NCI-H2107 treated with DMSO at 0.1 percent for 48 hours (cell line): ENCODE results near the gene ANAPC2.
"Not testable (repeated sequence)": the region's sequence is repeated elsewhere in the genome, so short reads cannot be mapped to it uniquely, and the experiment has no call there.

Experiments used
- DNase-seq: peaks from one replicate; lab custom pipeline; 2025; ENCODE audit not compliant: unreplicated experiment; lab: John Stamatoyannopoulos, UW

The ANAPC2 gene

GRCh38 chr9:137148242-137148641 is 40.1 kb downstream of the ANAPC2 start:
- no peak for DNase-seq

- DNase-seq, result no peak
These were observed 40.6 kb downstream of the ANAPC2 start for GRCh38 chr9:137147793-137148160.

DNA sequence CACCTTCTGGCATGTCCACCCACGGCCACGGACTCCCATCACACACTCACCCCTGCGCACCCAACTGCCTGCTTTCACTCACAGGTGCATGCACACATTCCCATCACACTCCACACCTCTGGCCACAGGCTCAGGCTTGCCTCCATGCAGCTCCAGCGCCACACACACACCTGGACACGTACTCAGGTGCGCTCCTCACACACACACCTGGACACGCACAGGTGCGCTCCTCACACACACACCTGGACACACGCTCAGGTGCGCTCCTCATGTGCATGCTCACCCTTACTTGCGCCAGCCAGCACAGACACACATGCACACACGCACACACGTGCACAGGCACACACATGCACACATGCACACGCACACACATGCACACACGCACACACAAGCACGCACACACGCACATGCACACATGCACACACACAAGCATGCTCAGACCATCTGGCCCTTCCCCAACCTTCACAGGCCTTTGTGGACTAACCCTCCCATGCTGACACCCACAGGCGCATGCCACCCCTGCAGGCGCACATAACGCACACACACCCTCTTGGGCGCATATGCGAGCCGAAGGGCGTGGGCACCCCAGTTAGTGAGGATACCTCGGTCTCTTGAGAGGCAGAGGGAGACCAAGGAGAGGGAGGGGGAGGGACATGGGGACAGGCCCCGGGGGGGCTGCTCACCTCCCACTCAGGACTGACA is 41.1 kb downstream of the ANAPC2 start:
- no peak for DNase-seq

DNA sequence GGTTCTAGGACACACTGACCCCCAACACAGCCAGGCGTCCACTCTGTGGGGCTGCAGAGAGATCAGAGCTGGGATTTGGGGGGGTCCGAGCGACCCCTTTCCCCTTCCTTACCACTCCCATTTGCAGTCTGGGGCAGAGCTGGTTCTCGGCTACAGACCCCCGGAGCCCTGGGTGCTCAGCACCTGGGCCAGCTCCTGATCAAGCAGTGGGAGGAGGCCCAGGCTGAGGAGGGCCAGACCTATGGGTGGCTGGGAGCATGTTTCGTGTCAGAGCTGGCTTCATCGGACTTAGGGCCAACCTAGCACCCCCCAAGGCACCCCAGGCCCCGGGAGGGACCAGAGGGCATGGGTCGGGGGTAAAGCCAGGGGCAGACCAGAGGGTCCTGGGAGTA is 41.8 kb downstream of the ANAPC2 start:
- no peak for DNase-seq

- DNase-seq, result no peak
These were observed 42.4 kb downstream of the ANAPC2 start for GRCh38 chr9:137145731-137146526.

GRCh38 chr9:137143459-137143858 is 44.9 kb downstream of the ANAPC2 start:
- DNase-seq, result no peak

DNA sequence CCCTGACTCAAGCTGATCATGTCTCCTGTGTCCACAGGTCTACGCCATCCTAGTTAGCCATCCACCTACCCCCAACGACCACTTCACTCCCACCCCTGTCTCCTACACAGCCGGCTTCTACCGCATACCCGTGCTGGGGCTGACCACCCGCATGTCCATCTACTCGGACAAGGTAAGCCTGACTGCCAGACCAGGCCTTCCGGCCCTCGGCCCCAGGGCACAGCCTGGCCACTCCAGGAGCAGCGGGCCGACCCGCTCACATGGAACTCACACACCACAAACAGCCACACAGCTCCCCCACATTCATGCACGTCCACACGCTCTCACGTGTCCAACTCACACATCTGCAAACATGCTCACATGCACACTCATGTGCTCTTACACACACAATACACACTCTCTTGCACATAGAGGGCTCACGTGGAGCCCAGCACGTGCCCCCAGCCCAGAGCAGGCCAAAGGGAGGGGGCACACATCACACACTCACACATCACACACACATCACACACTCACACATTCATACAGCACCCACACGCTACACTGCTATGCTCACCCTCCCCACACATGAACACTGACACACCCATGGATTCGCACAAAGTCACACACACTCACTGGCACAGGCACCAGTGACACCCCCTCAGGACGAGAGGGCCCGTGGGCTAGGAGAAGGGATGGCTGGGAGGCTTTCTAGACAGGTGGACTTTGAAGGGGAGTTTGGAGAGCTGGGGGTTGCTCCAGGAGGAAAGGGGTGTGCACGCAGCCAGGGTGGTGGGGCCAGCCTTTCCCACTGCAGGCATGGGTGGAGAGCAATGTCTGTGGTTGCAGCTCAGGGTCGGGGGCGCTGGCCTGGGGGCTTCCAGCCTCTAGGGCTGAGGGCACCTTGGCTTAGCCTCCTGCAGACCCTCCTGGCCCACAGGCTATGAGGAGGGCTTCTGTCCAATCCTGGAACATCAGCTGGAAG is 46.1 kb downstream of the ANAPC2 start:
- DNase-seq, result no peak

- no peak for DNase-seq
These were observed 47.1 kb downstream of the ANAPC2 start for GRCh38 chr9:137141050-137141810.

DNA sequence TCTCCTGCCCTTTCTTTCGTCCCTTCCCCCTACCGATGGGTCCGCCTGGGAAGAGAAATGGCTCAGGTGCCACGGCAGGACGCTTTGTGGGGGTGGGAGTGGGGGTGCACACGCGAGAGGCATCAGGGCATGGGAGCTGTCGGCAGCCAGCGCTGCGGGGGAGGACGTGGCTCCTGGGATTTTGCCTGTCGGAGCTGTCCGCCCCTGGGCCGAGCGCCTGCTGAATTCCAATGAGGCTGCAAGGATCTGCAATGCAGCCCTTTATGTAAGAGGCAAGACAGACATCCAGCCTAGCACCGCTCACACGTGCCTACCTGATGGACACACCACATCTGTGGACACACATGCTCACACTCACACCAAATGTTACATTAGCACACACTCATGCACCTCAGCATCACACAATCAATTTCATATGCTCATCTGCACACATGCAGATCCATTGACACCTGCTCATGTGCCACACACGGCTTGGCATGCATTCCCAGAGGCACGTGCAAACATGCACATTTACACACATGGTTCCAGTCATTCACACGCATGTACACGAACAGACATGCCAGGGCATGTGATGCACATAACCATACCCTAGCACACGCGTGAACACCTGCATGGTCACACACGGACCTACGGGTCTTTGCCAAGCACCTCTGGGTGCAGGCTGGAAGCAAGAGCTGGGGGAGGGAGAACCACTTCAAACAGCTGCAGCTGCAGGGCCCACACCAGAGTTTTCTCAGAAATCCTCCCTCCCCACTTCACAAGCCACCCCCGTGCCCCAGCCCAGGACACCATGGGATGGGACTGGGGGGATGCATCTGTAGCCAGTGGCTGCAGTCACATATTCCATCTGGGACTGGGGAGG is 48.0 kb downstream of the ANAPC2 start:
- no peak for DNase-seq

DNA sequence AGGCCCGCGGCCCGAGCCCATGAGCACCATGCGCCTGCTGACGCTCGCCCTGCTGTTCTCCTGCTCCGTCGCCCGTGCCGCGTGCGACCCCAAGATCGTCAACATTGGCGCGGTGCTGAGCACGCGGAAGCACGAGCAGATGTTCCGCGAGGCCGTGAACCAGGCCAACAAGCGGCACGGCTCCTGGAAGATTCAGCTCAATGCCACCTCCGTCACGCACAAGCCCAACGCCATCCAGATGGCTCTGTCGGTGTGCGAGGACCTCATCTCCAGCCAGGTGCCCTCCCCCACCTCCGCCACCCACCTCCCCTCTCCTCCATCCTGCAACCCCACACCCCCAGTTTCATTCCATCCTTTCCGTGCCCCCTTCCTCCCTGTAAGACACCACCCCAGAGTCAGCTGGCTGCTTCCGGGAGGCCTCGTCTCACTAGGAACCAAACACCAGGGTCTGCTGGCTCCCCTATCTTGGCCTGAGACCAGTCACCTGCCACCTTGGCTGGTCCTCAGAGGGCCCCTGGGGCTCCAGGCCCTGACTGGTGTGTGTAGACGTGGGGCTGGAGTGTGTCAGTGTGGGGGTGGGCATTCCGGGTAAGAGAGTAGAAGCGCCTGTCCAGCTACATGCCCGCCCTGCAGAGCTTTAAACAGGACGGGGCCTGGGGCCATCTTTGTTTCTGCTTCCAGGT is 48.8 kb downstream of the ANAPC2 start:
- no peak for DNase-seq

GRCh38 chr9:137138722-137139467 is 49.5 kb downstream of the ANAPC2 start, which contains the start of gene GRIN1:
Gene GRIN1, plus strand, starts transcription at chr9:137139154. Its CDS starts 333 bp downstream, at chr9:137139487.
- DNase-seq, result no peak

DNA sequence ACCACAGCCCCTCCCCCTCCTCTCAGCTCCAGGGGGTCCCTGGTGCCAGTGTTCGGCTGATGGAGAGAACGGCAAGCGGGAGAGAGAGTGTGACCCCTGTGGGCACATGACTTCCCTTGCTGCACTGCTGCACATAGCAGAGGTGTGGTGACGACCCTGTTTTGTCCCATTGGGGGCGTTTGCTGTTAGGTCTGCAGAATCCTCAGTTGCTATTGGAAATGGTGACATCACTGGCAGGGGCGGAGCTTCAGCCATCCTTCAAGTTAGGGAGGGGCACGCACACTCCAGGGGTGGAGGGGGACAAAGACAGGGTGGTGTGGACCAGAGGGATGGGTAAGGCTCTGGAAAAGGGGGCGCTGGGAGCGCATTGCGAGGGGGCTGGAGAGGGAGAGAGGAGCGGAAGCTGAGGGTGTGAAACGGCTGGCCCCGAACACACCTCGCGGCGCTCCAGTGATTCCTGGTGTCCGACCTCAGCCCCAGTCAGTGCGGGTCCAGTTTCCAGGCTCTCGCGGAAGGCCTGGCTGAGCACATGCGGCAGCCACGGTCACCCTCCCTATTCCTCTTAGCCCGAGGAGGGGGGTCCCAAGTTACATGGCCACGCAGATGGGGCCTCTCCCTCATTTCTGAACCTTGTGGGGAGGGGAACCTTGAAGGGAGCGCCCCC is 50.2 kb downstream of the ANAPC2 start:
- DNase-seq, result no peak

DNA sequence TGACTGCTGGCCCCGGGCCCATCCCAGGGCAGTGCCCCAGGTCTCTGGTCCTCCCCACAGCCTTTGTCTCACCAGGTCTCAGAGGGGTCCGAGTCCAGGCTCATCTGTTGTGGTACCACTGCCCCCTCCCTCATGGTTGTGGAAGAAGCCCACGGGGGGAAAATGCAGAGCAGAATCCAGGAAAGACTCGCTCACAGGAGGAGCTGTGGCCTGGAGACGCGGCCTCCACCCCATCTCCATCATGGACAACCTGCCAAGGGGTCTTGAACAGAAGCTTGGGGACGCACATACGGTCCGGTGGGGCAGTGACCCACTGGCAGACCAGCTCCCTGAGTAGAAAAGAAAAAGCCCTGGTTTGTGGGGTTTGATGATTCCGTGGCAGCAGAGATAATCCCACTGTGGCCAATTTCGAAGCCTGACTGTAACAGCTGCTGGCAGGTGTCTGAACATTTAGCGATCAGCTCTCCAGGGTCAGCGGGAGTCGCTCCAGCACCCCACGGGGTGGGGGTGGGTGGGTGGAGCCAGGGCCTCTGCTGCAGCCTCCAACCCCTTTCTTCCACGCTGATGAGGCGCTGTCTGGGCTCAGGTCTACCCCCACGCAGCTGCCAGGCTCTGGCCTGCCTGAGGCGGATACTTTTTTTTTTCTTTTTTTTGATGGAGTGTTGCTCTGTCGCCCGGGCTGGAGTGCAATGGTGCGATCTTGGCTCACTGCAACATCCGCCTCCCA is 51.3 kb downstream of the ANAPC2 start:
- DNase-seq, result no peak

- DNase-seq, result no peak
These were observed 52.0 kb downstream of the ANAPC2 start for GRCh38 chr9:137136261-137136880.

DNA sequence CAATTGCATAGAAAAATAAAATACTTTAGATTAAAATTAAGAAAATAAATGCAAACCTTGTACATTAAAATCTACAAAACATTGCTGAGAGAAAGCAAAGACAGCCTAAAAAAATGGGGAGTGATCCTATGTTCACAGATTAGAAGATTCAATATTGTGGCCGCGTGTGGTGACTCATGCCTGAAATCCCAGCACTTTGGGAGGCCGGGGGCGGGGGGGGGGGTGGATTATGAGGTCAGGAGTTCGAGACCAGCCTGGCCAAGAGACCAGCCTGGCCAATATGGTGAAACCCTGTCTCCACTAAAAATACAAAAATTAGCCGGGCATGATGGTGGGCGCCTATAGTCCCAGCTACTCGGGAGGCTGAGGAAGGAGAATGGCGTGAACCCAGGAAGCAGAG is 53.2 kb downstream of the ANAPC2 start:
- not testable (repeated sequence) for DNase-seq

DNA sequence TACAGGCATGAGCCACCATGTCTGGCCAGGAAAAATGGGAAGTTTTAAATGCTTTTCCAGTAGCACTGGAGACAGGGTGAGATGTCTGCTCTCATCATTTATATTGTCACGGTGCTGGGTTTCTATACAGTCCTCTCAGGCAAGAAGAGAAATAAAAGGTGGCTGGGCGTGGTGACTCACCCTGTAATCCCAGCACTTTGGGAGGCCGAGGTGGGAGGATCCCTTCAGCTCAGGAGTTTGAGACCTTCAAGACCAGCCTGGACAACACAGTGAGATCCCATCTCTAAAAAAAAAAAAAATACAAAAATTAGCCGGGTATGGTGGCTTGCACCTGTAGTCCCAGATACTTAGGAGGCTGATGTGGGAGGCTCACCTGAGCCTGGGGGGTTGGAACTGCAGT is 54.2 kb downstream of the ANAPC2 start:
- no peak for DNase-seq
